Measurements from ENCODE around the gene TYW1.
A peak's percentile ranks its signal among the peaks of the same experiment; 100 is the strongest.
"Not testable (repeated sequence)": the region's sequence is repeated elsewhere in the genome, so short reads cannot be mapped to it uniquely, and the experiment has no call there.

The TYW1 gene

DNA sequence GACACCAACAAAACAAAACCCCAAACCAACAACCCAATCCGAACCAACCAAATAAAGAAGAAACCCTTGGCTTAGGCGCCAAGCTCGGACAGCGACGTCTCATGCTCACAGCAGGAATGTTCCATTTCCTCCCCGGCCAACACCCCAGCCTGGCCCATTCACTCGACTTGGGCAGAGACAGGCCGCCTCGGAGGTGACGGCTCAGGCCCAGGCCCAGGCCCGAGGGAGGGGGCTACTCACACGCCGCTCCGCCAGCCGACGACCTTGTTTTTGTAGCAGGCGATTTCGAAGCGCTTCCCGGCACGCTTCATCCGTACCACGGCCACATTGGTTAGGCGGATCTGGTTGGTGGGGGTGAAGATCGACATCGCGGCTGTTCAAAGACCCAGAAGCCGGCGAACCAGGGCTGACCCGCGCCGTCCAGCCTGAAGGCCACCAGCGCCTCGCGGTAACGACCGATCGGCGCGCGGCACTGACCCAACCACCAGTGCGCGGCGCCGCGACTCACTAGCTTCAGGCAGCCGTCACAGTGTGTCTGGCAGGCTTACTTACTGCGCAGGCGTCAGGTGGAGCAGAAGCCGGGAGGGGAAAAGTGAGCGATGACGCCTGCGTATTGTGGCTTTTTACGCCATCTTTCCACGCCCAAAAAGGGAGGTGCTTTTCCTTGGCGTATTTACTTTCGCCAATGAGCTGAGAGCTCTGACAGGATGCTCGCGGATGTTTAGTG is 1.4 kb upstream of the TYW1 start, which contains the start of gene SBDS:
Gene SBDS (minus strand): TSS at position 537 of the 727 bp plus-strand sequence. CDS start 169 bp downstream, at position 368.
- DNase-seq (ENCODE audit: low read depth): peak; percentile 98

DNA sequence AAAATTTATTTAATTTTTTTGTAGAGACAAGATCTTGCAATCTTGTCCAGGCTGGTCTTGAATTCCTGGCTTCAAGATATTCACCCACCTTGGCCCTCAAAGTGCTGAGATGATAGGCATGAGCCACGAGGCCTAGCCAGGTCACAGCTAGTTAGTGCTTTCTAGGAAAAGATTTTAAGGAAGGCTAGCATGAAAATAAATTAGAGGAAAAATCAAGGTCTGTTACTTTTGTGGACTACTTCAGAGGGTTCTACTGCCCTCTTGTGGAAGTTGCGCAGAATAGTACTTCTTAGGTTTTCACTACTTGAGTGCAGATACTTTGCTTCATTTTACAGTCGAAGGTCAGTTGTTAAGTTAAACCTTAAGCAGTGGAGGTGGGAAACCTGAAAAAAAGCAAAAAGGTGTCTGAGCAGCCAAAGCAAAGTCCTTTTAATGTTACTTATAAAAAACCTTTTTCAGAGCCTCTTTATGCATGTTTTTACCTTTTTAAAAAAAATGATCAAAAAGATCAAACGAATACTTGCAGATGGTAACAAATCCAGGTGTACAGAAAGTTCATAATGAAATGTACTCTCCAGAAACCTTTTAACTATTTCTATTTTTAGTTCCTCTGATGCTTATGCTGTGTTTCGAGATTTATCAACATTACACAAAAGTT is 4.1 kb downstream of the TYW1 start:
- peak; percentile 44 for DNase-seq (ENCODE audit: low read depth)

DNA sequence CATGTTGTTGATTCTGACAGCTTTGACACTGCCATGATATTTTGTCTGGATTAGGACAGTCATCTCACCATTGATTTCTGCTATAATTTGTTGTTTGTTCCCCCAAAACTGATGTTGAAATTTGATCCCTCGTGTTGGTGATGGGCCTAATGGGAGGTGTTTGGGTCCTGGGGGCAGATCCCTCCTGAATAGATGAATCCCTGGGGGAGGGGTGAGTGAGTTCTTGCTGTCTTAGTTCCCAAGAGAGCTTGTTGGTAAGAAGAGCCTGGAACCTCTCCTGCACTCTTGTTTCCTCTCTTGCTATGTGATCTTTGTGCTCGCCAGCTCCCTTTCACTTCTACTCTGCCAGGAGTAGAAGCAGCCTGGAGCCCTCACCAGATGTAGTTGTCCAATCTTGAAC is 7.5 kb downstream of the TYW1 start:
- not testable (repeated sequence) for DNase-seq (ENCODE audit: low read depth)

DNA sequence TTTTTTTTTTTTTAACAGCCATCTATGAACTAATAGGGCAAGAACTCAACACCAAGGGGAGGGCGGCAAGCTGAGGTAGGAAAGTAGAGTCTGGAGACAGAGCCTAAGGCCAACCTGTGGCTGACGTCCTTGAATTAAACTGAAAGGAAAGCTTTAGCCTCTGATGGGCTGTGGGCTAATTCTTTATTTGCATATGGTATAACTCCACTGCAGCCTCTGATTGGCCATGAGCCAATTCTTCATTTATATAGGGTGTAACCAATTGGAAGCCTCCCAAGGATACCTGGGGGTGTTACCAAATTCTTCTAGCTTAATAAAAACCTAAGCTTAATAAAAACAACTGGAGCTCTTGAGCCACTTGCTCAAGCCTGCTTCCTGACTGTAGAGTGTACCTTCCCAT is 10.3 kb downstream of the TYW1 start:
- no peak for DNase-seq (ENCODE audit: low read depth)

DNA sequence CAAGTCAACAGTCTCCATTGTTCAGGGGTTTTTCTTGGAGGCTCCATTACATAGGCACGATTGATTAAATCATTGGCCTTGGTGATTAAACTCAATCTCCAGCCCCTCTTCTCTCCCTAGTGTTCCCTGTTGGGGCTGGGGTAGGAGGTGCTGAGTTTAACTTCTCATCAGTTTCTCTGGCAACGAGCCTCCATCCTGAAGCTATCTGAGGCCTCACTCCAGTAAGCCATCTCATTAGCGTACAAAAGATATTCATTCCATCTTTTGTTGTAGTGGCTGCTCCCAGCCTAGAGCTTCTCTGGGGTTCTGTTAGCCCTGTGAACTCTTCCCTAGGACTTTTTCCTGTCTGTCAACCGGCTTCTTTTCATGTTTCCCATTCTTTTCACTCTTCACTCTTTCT is 11.6 kb downstream of the TYW1 start:
- no peak for DNase-seq (ENCODE audit: low read depth)

DNA sequence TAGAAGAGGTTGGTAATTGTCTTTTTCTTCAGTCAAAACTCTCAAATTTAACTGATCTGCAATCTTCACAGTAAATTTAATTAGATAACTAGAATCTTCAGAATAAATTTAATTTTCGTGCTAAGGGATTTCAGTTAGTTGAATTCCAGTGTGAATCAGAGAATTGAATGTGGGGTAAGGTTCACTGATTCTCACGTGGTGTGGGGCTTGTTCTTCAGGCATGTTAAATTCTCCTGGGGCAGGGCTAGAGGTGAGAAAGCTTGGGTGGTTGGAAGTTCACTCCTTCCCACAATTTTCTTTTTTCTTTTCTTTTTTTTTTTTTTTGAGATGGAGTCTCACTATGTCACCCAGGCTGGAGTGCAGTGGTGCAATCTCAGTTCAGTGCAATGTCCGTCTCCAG is 13.0 kb downstream of the TYW1 start:
- not testable (repeated sequence) for DNase-seq (ENCODE audit: low read depth)

DNA sequence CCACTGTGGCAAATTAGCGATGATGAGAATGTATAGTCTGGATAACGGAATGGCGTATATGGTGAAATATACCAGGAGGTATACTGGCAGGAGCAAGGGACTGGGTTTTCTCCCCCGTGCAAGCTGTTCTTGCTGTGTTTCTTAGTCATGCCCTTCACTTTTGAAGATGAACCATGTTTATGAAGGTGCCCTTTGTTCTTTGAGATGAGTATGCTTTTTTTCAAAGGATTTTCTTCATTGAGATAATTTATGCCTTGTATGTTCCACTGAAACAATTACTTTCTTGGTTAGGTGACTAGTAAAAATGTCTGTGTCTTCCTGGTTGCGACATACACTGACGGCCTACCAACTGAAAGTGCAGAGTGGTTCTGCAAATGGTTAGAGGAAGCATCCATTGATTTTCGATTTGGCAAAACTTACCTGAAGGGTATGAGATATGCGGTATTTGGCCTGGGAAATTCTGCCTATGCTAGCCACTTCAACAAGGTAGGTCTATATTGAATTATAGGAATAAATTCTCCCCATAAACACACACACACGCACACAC is 17.5 kb downstream of the TYW1 start:
- peak; percentile 11 for DNase-seq (ENCODE audit: low read depth)

DNA sequence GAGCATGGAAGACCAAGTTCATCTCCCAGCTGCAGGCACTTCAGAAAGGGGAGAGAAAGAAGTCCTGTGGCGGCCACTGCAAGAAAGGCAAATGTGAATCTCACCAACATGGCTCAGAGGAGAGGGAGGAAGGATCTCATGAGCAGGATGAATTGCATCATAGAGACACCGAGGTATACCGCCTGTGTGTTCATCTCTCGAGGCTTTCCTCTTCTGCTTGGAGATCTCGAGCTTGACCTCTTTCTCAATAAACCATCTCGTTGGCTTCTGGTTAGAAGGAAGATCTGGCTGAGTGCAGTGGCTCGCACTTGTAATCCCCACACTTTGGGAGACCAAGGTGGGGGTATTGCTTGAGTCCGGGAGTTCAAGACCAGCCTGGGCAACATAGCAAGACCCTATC is 21.3 kb downstream of the TYW1 start:
- DNase-seq (ENCODE audit: low read depth): not testable (repeated sequence)

DNA sequence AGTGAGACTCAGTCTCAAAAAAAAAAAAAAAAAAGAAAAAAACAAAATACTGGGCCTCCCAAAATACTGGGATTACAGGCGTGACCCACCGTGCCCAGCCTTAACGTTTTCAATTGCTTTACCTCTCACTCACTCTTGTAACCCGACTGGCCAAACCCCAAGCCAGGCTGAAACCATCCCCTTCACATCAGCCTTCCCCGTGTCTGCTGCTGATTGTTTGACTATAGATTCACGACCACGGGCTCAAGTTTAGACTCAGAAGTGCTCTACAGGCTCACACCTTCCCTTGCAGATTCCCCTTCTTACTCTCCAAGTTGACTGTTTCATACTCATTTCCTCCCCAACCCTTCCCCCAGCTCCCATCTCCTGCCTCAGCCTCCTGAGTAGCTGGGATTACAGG is 22.3 kb downstream of the TYW1 start:
- no peak for DNase-seq (ENCODE audit: low read depth)

DNA sequence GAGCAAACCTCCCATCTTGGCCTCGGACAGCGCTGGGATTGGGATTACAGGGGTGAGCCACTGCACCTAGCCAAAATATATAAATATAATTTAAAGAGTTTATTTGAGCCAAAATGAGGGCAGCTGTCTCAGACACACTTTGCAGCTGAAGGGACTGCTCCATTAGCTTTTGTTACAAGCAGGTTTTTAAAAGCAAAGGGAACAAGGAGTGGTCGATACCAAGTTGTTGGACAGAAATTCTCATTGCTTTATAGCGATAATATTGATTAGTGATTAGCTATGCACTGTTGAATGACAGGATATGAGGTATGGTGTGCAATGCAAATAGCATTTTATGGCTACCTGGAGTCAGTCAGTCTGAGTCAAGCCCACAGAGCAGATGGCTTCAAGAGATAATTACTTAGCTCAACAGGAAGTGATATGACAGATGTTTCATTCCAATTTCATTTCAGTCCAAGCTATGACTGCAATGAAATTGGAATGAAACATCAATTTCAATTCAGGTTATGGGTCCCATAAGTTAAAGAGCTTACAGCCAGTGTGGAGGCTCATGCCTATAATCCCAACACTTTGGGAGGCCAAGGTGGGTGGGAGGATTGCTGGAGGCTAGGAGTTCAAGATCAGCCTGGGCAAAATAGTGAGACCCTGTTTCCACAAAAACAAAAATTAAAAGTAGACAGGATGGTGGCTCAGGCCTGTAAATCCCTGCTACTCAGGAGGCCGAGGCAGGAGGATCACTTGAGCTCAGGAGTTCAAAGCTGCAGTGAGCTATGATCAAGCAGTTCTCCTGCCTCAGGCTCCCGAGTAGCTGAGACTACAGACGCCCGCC is 23.1 kb downstream of the TYW1 start:
- DNase-seq (ENCODE audit: low read depth): peak; percentile 18

DNA sequence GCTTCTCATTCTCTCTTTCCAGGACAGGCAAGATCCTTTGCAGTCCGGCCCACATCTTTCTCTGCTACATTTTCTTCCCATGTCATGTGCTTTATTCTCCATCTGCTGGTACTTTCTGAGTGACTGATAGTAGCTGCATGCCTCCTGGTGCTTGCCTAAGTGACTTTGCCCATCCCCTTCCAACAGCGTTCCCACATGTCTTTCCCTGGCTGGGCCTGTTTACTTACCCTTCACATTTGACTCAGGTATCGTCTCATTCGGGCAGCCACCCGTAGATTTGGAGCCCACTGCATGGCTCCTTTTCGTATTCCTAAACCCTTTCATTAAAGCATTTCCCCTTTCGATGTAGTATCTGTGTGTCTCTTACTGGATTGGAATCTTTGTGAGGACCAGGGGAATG is 24.6 kb downstream of the TYW1 start:
- no peak for DNase-seq (ENCODE audit: low read depth)

DNA sequence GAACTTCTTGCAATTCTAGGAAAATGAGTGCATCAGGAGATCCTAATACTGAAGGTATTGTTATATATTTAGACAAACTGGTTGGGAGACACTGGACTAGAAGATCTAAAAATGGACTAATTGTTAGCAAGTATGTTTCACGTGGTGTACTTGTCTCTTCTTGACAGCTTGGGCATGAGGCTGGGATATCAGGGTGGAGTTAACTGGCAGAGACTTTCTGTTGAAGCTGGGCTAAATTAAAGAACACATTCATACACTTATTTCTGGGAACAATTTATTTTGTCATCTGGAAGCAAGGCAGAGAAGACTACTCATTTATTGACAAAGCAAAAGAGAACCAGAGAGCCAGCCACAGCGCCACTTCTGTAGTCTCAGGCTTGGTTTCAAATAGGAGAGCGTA is 25.9 kb downstream of the TYW1 start:
- DNase-seq (ENCODE audit: low read depth): no peak

DNA sequence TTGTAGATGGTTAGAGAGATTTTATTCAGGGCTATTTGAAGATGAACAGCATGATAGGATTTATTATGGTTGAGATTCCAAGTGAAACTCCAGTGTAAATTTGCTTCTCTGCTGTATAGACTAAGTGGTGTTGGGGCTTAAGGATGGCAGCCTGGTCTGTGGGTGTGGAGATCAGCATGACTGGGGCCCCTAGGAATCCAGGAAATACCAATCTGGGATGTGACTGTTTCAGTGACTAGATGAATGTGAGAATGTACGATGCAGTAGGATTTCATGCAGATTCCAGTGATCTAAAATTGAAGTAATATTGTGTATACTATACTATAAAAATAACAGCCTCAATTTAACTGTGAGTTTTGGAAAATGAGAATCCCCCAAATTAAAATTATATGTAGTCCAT is 28.8 kb downstream of the TYW1 start:
- DNase-seq (ENCODE audit: low read depth): peak; percentile 76

DNA sequence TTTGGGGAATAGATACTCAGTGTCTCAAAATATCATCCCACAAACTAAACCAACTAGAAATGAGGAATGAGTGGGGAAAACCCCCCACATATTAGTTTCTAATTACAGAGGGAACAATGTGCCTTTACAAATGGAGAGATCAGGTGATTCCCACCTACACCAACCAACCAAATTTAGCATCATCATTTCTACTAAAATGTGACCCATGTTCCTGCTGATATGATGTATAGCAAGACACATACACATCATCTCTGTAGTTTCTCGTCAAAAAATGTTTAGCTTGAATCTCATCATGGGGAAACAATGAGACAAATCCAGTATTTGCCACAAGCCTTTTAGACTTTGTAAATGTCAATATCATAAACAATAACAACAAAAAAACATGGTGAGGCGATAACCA is 35.1 kb downstream of the TYW1 start:
- DNase-seq (ENCODE audit: low read depth): not testable (repeated sequence)

DNA sequence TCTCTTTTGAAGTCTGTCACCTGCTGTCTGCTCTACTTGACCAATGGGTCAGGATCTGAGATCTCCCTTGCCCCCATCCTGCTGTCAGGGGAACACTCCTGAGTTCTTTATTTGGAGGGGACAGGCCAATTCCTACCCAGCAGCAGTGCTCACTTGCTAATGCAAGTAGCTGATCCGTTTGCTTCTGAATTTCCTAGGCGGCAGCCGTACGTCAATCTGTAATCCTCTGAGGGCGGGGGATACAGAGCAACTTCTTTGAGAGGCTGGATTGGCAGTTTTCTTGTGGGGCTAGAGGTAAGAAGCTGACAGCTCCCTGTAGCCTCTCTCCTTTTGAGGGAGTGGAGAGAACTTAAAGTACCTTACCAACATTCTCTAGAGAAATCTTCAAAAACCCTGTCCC is 36.6 kb downstream of the TYW1 start:
- no peak for DNase-seq (ENCODE audit: low read depth)

DNA sequence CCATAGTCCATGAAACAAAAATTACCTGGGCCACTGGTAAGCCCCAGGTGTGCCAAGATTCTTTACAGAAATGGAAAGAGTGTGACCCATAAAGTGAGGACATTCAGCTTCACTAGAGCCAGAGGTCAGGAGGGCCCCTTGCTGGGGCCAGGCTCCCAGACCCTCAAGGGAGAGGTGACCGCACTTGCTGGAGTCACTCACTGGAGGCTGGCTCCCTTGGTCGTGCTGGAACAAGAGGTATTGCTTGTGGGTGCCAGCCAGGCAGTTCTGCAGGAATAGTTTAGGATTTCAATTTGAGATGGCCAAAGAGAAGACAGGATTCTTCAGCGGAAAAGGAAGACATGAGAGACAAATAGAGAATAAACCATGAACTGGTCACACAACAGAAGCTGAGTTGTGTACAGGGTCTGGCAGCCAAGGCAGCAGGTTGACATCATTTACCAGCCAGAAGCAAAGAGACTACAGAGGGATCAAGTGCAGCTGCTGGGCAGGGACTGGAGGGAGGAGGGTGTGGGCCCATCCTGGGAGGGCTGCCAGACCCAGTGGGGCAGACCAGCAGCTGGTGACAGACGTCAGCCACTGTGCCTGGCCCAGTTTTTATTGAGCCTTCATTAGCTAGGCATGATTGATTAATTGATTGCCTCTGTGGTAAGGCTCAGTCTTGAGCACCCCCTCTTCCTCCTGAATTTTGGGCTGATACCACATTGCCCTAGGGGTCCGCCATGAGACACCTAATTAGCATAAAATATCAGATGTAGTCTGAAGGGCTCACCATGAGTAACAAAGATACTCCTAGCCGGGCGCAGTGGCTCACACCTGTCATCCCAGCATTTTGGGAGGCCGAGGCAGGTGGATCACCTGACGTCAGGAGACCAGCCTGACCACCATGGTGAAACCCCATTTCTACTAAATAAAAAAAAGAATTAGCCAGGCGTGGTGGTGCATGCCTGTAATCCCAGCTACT is 40.1 kb downstream of the TYW1 start:
- DNase-seq (ENCODE audit: low read depth): not testable (repeated sequence)

DNA sequence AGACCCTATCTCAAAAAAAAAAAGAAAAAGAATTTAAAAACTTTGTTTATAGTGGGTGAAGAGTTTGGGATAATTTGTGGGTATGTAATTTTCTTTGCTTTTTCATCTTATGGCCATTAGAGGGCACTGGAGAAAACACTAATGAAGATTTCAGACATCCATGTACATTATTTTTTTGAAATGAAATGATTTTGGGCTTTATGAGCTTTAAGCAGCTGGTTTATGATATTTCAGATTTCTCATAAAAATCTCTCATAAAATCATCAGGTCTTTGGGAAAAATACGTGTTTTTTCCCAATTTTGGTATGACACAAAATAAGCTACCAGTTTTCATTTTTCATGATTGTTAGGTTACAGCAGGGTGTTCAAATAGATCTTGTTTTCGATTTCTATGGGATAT is 44.2 kb downstream of the TYW1 start:
- DNase-seq (ENCODE audit: low read depth): not testable (repeated sequence)

DNA sequence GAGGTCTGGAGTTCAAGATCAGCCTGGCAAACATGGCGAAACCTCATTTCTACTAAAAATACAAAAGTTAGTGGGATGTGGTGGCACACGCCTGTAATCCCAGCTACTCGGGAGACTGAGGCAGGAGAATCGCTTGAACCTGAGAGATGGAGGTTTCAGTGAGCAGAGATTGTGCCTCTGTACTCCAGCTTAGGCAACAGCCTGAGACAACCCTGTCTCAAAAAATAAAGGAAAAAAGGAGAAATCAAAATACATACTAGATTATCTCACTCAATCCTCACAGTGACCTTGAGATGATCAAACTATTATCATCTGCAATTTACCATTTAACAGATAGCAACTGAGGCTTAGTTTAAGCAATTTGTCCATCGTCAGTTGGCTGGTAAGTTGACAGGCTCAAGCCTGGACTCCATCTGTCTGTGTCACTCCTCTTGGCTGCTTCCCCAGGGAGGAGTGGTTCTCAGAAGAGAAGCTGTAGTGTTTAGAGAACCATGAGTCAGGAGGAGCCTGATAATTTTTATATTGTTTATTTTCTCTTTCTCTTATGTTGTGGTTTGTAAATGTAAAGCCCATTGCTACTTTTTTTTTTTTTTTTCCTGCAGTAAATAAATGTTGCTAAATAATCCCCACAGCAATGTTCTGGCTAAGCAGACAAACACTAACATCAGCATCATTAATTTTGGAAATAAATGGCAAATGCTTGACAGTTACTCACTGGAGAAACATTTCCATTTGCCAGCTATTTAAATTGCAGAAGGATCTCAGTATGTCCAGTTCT is 46.3 kb downstream of the TYW1 start:
- DNase-seq (ENCODE audit: low read depth): peak; percentile 95

DNA sequence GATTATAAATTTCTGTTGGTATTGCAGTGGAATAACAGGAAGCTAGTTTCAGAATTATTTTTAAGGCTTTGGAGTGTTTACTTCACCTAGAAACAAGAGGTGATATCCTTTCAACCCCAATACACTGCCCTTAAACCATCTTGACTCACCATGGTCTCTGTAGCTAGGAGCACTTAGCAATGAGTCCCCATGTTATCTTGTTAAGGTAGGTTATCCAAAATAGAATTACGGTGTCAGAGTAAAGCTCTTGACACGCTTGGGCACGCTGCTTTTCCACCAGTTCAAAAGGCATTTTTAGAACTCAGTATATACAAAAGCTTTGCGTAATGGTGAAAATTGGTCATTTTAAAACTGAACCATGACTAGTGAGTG is 46.9 kb downstream of the TYW1 start:
- peak; percentile 70 for DNase-seq (ENCODE audit: low read depth)

DNA sequence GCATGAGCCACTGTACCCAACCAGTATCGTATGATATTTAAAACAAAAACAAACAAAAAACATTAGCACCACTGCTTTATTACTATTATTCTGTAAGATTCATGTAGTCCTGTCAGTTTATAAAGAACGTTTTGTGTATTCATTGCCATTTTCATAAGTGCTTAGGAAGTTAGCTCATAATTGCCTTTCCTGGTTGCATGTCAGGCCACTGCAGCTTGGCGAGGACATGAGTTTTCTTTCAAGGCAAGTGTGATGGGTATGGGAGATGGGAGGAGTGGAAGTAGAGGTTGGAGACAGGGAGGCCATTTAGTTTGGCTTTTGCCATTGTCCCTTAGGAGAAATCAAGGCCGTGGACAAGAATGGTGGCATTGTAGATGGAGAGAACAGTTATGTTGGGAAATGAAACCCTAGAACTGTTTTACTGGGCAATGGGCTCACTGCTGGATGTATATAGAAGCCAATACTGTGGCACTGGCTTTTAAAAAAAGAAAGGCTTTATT is 48.9 kb downstream of the TYW1 start:
- DNase-seq (ENCODE audit: low read depth): no peak
